Measurements from ENCODE around the gene FADS6. TPM values are rescaled to one million over a fixed set of nuclear protein-coding genes. Genes with fewer than 3 reads are reported as not detected.

The FADS6 gene
- total and polyA plus RNA-seq, 2 donors (not counting 3 experiments of a cell fraction or from before 2014, with no cell fraction given): not detected

DNA sequence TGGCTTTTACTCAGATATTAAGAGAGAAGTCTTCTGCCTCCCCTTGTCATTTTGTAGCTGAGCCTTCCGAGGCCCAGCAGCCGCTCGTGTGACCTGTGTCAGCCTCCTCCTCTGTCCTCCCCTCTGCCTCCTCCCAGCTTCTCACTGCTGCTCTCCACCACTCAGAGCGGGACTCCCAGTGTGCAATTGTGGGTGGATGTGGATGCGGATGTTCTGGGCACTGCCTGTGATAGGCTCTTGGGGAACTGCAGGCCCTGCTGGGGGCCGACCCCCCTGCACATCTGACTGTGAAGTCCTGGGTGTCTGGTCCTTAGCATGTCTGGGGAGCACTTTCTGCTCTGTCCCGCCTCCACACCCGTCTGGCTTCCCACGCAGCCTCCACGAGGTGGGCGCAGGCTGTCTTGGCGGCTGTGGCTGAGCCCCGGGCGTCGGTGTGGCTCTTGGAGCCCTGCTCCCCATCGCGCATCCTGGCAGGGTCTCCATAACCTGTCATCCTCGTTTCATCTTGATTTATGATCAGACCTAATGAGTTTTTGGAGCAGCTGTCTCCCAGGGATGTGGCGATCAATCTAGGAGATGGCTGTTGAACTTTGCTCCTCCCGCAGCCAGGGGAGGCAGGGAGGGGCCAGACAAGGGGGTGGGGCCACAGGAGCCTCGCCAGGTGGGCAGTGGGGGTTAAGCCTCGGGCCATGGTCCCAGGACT is 61.8 kb downstream of the FADS6 start:
- Histone ChIP-seq H3K9me3 (replicated peaks; ENCODE audit: control insufficient read depth, insufficient read depth, low read length) (no peaks in the 10 kb centered on the region), H2AFZ (ENCODE audit: low read depth, low read length) (no peak overlapping the region), H3K79me2 (ENCODE audit: control insufficient read depth, insufficient read depth, low read length) (no peaks in the 10 kb centered on the region), H3K27ac (ENCODE audit: insufficient read depth, low read depth, low read length) (no peak overlapping the region), H3K4me2 (ENCODE audit: insufficient read depth, low read length) (no peak overlapping the region), H3K4me1 (ENCODE audit: control insufficient read depth, extremely low read depth, insufficient read depth, low read length) (no peaks in the 10 kb centered on the region), H3K9ac (replicated peaks; ENCODE audit: extremely low read depth, insufficient read depth, low read length) (no peak overlapping the region), H4K20me1 (replicated peaks; ENCODE audit: control insufficient read depth, extremely low read depth, insufficient read depth, low read length) (no peaks in the 10 kb centered on the region), H3K36me3 (ENCODE audit: control insufficient read depth in 2 of 2, extremely low read depth in 1 of 2, insufficient read depth in 2 of 2, low read length in 2 of 2) (no peaks in the 10 kb centered on the region), H3K9me1 (replicated peaks; ENCODE audit: control insufficient read depth, extremely low read depth, insufficient read depth, low read length) (no peaks in the 10 kb centered on the region), H3K4me3 (replicated peaks in 1 of 3; ENCODE audit: insufficient read depth in 1 of 3, low read depth in 1 of 3, low read length in 3 of 3) (no peak overlapping the region), H3K27me3 (ENCODE audit: control insufficient read depth in 2 of 2, insufficient read depth in 2 of 2, low read length in 2 of 2) (no peaks in the 10 kb centered on the region)
- FAIRE-seq (no peak), DNase-seq (ENCODE audit: low read depth, low spot score) (no peak)
- no TSS peak for BruUV-seq (replicated peaks)
- CTCF ChIA-PET: no interaction called here
- dilution Hi-C loops (cut with MboI; ENCODE audit: extremely low pct_ligation_motif_present, low sequenced_read_pairs) (no loop called here), intact Hi-C loops (cut with micrococcal nuclease) (no loop called here)
- TF ChIP-seq POLR2AphosphoS5 (IDR thresholded peaks at IDR 0.05; ENCODE audit: insufficient read depth, low read depth, low read length) (no peak), POLR2A (IDR thresholded peaks at IDR 0.05; ENCODE audit: low read depth, low read length) (no peak), MYC (IDR thresholded peaks at IDR 0.05; ENCODE audit: low read depth, low read length) (no peak)
- POLR2A ChIA-PET: no interaction called here

DNA sequence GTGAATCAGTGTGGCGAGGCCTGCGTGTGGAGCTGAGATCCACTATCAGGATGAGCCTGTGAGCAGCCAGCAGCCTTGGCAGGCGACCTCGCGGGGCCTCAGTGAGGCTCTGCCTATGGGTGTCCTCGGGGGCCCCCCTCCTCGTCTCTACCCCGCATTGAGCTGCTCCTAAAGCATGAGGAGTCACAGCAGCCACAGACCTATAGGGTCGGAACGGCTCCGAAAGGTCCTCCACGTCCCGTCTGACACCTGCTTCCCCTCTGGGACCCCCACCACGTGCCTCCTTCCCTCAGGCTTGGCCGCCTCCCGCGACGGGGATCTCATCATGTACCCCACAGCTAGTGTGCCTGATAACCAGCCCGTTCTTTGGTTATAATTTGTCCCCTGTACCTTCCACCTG is 62.6 kb downstream of the FADS6 start:
- FAIRE-seq (no peak), DNase-seq (ENCODE audit: low read depth, low spot score) (no peak)
- Histone ChIP-seq H3K9ac (replicated peaks; ENCODE audit: extremely low read depth, insufficient read depth, low read length) (no peak overlapping the region), H3K4me3 (replicated peaks in 1 of 3; ENCODE audit: insufficient read depth in 1 of 3, low read depth in 1 of 3, low read length in 3 of 3) (no peak overlapping the region), H3K9me3 (replicated peaks; ENCODE audit: control insufficient read depth, insufficient read depth, low read length) (no peaks in the 10 kb centered on the region), H4K20me1 (replicated peaks; ENCODE audit: control insufficient read depth, extremely low read depth, insufficient read depth, low read length) (no peaks in the 10 kb centered on the region), H3K27me3 (ENCODE audit: control insufficient read depth in 2 of 2, insufficient read depth in 2 of 2, low read length in 2 of 2) (no peaks in the 10 kb centered on the region), H3K79me2 (ENCODE audit: control insufficient read depth, insufficient read depth, low read length) (no peaks in the 10 kb centered on the region), H3K4me1 (ENCODE audit: control insufficient read depth, extremely low read depth, insufficient read depth, low read length) (peaks cover 6% of the 10 kb centered on the region), H3K9me1 (replicated peaks; ENCODE audit: control insufficient read depth, extremely low read depth, insufficient read depth, low read length) (no peaks in the 10 kb centered on the region), H3K27ac (ENCODE audit: insufficient read depth, low read depth, low read length) (no peak overlapping the region), H2AFZ (ENCODE audit: low read depth, low read length) (no peak overlapping the region), H3K4me2 (ENCODE audit: insufficient read depth, low read length) (no peak overlapping the region), H3K36me3 (ENCODE audit: control insufficient read depth in 2 of 2, extremely low read depth in 1 of 2, insufficient read depth in 2 of 2, low read length in 2 of 2) (no peaks in the 10 kb centered on the region)
- no peak for TF ChIP-seq JUN (IDR thresholded peaks at IDR 0.05; ENCODE audit: borderline replicate concordance, insufficient read depth, insufficient read length, low read depth)
- TF ChIP-seq, protein P1, sequence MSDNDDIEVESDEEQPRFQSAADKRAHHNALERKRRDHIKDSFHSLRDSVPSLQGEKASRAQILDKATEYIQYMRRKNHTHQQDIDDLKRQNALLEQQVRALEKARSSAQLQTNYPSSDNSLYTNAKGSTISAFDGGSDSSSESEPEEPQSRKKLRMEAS (IDR thresholded peaks at IDR 0.05; ENCODE audit: insufficient read depth, insufficient read length): no peak
- TF ChIP-seq, protein P2, sequence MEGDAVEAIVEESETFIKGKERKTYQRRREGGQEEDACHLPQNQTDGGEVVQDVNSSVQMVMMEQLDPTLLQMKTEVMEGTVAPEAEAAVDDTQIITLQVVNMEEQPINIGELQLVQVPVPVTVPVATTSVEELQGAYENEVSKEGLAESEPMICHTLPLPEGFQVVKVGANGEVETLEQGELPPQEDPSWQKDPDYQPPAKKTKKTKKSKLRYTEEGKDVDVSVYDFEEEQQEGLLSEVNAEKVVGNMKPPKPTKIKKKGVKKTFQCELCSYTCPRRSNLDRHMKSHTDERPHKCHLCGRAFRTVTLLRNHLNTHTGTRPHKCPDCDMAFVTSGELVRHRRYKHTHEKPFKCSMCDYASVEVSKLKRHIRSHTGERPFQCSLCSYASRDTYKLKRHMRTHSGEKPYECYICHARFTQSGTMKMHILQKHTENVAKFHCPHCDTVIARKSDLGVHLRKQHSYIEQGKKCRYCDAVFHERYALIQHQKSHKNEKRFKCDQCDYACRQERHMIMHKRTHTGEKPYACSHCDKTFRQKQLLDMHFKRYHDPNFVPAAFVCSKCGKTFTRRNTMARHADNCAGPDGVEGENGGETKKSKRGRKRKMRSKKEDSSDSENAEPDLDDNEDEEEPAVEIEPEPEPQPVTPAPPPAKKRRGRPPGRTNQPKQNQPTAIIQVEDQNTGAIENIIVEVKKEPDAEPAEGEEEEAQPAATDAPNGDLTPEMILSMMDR (IDR thresholded peaks at IDR 0.05; ENCODE audit: extremely low read depth in 1 of 2, insufficient read depth in 1 of 2, low read depth in 1 of 2, low read length in 2 of 2): no peak
- no peak for TF ChIP-seq POLR2A (IDR thresholded peaks at IDR 0.05; ENCODE audit: low read depth, low read length)
- TF ChIP-seq EZH2 (IDR thresholded peaks at IDR 0.05; ENCODE audit: borderline replicate concordance, low read depth, low read length, severe bottlenecking): no peak
- TF ChIP-seq POLR2AphosphoS5 (IDR thresholded peaks at IDR 0.05; ENCODE audit: insufficient read depth, low read depth, low read length): no peak
- no peak for TF ChIP-seq MYC (IDR thresholded peaks at IDR 0.05; ENCODE audit: low read depth, low read length)
- no peak for TF ChIP-seq FOS (IDR thresholded peaks at IDR 0.05; ENCODE audit: borderline replicate concordance, insufficient read depth, low read length)
- TF ChIP-seq GATA2 (IDR thresholded peaks at IDR 0.05; ENCODE audit: insufficient read depth, insufficient read length, low read depth, low read length): no peak
- no TSS peak for BruUV-seq (replicated peaks)
- POLR2A ChIA-PET: no interaction called here
- CTCF ChIA-PET: no interaction called here
- dilution Hi-C loops (cut with MboI; ENCODE audit: extremely low pct_ligation_motif_present, low sequenced_read_pairs): no loop called here
- intact Hi-C loops (cut with micrococcal nuclease): no loop called here

All from endothelial cell of umbilical vein (primary cell).